Effector memory CD8-positive, alpha-beta T cell (primary cell): Measurements from ENCODE around the gene IQGAP1.

ENCODE experiments used
- ATAC-seq: fragments of 150-1000 bp; cut with Tn5 transposase; replicated peaks from 2 replicates; pipeline ENCODE4 v1.10.0; 2021; ENCODE audit warnings: mild to moderate bottlenecking, moderate library complexity
- DNase-seq, 3 experiments: peaks; one replicate each; pipeline ENCODE4 v3.0.0; 2021
- H3K27ac Mint-ChIP-seq, 2 donors: one replicate each; pipeline ENCODE4 v1.8.0; 2022; ENCODE audit warnings: mild to moderate bottlenecking in 2 of 2, mixed read lengths in 2 of 2, moderate library complexity in 2 of 2
- H3K27me3 Mint-ChIP-seq, 2 donors: one replicate each; pipeline ENCODE4 v1.8.0; 2022; ENCODE audit warnings: mixed read lengths in 2 of 2
- H3K36me3 Mint-ChIP-seq: one replicate; pipeline ENCODE4 v1.8.0; 2022; ENCODE audit warnings: mild to moderate bottlenecking, moderate library complexity, mixed read lengths; ENCODE audit not compliant: insufficient read depth
- H3K4me1 Mint-ChIP-seq, 2 donors: one replicate each; pipeline ENCODE4 v1.8.0; 2022; ENCODE audit warnings: low read depth in 2 of 2, mixed read lengths in 2 of 2
- H3K4me3 Mint-ChIP-seq, 2 donors: one replicate each; pipeline ENCODE4 v1.8.0; 2022; ENCODE audit warnings: mild to moderate bottlenecking in 2 of 2, mixed read lengths in 2 of 2, moderate library complexity in 2 of 2
- H3K9me3 Mint-ChIP-seq, 2 donors: one replicate each; pipeline ENCODE4 v1.8.0; 2022; ENCODE audit warnings: mixed read lengths in 2 of 2

IQGAP1 gene

DNA sequence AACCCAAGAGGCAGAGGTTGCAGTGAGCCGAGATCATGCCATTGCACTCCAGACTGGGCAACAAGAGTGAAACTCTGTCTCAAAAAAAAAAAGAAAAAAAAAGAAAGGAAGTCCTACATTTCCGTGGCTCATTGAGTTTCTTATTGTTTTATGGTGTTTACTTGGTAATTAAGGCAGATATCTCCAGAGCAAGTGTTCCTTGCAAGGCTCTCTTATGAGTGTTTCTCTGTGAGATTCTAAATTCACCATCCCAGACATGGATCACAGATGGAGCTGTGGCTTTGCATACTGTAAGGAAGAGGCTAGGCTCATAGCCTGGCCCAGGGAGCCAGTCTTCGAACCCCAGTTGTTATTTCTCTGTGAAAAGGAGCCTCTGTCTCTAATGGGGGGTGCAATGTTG is 53.0 kb downstream of the IQGAP1 start:
- ATAC-seq, result no peak
- DNase-seq, result no peak
- no peaks in the 10 kb centered on the region for H3K27me3 Mint-ChIP-seq
- H3K4me1 Mint-ChIP-seq, result peaks cover 16 to 27% of the 10 kb centered on the region in 2 donors
- H3K9me3 Mint-ChIP-seq, result no peaks in the 10 kb centered on the region
- H3K4me3 Mint-ChIP-seq, result no peak overlapping the region
- H3K27ac Mint-ChIP-seq, result peak overlapping the region; percentile 35 to 62
- peaks cover 56% of the 10 kb centered on the region for H3K36me3 Mint-ChIP-seq

DNA sequence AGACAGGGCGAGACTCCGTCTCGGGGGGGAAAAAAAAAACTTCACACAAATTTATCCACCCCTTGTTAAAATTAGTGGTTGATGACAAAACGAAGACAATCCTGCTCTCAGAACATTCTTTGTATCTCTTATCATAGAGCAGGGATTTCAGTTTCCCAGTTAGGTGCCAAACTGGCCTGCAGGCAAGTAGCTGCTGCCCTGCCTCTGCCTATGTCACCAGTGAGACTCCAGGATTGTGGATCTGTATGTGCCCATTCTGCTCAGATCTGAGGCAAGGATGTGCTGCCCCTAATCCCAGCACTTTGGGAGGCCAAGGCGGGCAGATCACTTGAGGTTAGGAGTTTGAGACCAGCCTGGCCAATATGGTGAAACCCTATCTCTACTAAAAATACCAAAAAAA is 54.4 kb downstream of the IQGAP1 start:
- Mint-ChIP-seq H3K27ac (no peak overlapping the region), H3K9me3 (no peaks in the 10 kb centered on the region), H3K27me3 (no peaks in the 10 kb centered on the region), H3K4me1 (peaks cover 5 to 25% of the 10 kb centered on the region in 2 donors), H3K36me3 (peaks cover 60% of the 10 kb centered on the region), H3K4me3 (no peak overlapping the region)
- no peak for ATAC-seq
- no peak for DNase-seq

DNA sequence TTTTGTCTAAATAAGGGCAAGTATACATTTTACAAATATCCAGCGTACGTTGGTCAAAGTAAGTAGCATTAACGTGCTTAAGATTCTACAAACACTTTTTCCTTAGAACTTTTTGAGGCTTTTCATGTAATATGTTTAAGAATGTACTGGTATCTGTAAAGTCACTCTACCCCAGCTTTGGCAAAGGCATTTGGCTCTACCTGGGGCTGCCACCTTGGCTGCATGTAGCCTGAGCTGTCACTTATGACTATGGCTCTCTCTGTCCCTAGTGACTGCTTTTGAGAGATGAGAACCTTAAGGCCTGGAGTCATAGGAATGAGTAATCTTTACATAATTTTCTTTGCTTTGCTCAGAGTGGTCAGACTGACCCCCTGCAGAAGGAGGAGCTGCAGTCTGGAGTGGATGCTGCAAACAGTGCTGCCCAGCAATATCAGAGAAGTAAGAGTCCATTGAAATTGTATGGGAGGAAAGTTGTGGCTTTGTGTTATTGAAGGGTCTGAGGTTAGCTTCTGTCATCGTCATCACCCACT is 61.2 kb downstream of the IQGAP1 start:
- no peak overlapping the region for H3K4me3 Mint-ChIP-seq
- no peaks in the 10 kb centered on the region for H3K9me3 Mint-ChIP-seq
- DNase-seq (no peak), ATAC-seq (no peak)
- peaks cover 6 to 35% of the 10 kb centered on the region in 2 donors for H3K4me1 Mint-ChIP-seq
- no peaks in the 10 kb centered on the region for H3K27me3 Mint-ChIP-seq
- peaks cover 83% of the 10 kb centered on the region for H3K36me3 Mint-ChIP-seq
- H3K27ac Mint-ChIP-seq, result peak overlapping the region; percentile 44

DNA sequence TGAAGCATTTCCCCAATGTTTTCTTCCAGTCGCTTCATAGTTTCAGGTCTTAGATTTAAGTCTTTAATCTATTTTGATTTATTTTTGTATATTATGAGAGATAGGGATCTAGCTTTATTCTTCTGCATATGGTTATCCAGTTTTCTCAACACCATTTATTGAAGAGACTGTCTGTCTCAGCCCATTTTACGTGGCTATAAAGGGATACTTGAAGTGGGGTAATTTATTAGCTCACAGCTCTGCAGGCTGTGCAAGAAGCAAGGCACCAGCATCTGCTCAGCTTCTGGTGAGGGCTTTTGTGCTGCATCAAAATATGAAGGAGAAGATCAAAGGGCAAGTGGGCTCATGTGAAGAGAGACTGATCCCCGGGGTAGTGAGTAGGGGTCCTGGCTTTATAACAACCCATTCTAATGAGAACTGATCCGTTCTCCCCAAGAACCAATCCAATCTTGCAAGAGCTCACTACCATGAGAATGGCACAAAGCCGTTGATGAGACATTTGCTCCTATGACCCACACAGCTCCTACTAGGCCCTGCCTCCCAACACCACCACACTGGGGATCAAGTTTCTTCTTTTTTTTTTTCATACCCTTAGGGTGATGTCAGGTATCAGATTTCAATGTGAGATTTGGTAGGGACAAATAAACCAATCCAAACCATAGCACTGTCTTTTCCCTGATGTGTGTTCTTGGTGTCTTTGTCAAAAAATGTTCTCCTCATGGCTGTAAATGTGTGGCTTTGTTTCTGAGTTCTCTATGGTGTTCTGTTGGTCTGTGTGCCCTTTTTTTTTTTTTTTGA is 63.2 kb downstream of the IQGAP1 start:
- H3K4me3 Mint-ChIP-seq, result no peak overlapping the region
- no peak for DNase-seq
- H3K36me3 Mint-ChIP-seq, result peaks cover 86% of the 10 kb centered on the region
- peaks cover 6 to 29% of the 10 kb centered on the region in 2 donors for H3K4me1 Mint-ChIP-seq
- peak overlapping the region in 1 of 2 donors; percentile 13 for H3K27ac Mint-ChIP-seq
- no peak for ATAC-seq
- H3K9me3 Mint-ChIP-seq, result no peaks in the 10 kb centered on the region
- no peaks in the 10 kb centered on the region for H3K27me3 Mint-ChIP-seq

DNA sequence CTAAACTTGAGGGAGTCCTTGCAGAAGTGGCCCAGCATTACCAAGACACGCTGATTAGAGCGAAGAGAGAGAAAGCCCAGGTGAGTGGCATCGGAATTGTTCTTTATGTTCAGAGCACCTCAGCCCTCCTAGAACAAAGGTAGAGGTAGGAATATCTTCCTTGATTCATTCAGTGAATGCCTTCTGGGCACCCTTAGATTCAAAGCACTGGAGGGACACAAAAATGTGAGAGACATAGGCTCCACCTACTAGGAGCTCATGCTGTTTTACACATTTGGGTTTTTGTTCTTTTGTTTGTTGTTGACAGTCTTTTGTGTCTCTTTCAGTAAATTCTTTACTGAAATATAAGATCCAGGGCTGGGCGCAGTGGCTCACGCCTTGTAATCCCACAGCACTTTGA is 68.2 kb downstream of the IQGAP1 start:
- H3K4me1 Mint-ChIP-seq, result peaks cover 7 to 16% of the 10 kb centered on the region in 2 donors
- peaks cover 88% of the 10 kb centered on the region for H3K36me3 Mint-ChIP-seq
- H3K4me3 Mint-ChIP-seq, result no peak overlapping the region
- no peak overlapping the region for H3K27ac Mint-ChIP-seq
- DNase-seq, result no peak
- no peak for ATAC-seq
- no peaks in the 10 kb centered on the region for H3K9me3 Mint-ChIP-seq
- H3K27me3 Mint-ChIP-seq, result no peaks in the 10 kb centered on the region

DNA sequence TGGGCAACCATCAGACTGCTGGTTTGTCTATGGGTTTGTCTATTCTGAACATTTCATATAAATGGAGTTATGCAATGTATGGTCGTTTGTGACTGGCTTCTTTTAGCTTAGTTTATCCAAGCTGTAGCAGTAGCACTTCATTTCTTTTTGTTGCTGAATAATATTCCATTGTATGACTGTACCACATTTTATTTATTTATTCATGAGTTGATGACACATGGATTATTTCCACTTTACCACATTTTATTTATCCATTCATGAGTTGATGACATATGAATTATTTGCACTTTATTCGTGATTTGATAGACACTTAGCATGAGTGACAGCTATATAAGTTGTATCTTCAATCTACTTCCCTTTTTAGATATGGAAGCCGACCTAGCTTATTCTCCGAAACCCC is 70.0 kb downstream of the IQGAP1 start:
- Mint-ChIP-seq H3K27me3 (no peaks in the 10 kb centered on the region), H3K9me3 (no peaks in the 10 kb centered on the region), H3K4me1 (peaks cover 5 to 20% of the 10 kb centered on the region in 2 donors), H3K4me3 (no peak overlapping the region), H3K36me3 (peaks cover 80% of the 10 kb centered on the region), H3K27ac (peak overlapping the region in 1 of 2 donors; percentile 28)
- DNase-seq, result no peak
- no peak for ATAC-seq

DNA sequence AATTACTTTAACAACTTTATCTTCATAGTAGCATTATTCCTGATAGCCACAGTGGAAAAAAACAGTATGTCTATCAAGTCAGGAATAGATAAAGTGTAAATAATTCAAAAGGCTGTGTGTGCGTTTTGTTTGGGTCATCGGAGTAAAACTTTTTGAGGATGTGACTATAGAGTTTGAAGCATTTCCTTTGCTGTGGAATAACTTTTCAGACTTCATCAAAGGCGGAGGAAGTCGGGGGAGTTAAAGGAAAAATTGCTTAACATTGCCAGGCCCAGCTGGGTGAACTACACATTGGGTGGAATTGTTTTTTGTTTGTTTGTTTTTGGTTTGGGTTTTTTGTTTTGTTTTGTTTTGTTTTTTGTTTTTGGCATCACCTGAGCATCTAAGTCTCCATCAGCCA is 71.3 kb downstream of the IQGAP1 start:
- no peaks in the 10 kb centered on the region for H3K9me3 Mint-ChIP-seq
- H3K4me1 Mint-ChIP-seq, result peaks cover 4 to 20% of the 10 kb centered on the region in 2 donors
- peaks cover 68% of the 10 kb centered on the region for H3K36me3 Mint-ChIP-seq
- peak overlapping the region; percentile 6 to 18 for H3K27ac Mint-ChIP-seq
- H3K4me3 Mint-ChIP-seq, result no peak overlapping the region
- no peak for ATAC-seq
- DNase-seq, result no peak
- no peaks in the 10 kb centered on the region for H3K27me3 Mint-ChIP-seq

DNA sequence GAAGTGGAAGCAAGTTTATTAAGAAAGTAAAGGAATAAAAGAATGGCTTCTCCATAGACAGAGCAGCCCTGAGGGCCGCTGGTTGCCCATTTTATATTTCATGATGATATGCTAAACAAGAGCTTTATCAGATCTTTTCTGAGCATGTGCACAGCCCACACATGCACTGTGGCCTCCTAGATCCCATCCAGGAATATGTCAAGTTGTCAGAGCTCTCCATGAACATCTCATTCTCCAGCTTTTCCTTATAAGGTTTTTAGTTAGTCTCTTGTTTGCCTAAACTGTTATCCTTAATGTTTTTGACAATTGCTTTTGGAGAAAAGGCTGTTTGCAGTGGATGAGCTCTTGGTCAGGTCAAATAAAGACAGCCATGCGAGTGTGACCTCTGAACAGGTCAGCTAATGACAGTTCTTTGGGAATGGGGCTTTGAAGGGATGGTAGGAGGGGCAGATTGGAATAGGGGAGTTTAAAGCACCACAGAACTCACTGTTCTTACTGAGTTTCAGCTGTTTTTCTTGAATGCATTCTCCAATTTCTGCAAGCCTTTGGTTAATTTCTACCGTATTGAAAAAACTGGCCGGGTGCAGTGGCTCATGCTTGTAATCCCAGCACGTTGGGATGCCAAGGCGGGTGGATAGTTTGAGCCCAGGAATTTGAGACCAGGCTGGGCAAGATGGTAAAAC is 72.2 kb downstream of the IQGAP1 start:
- H3K4me1 Mint-ChIP-seq, result peaks cover 4 to 20% of the 10 kb centered on the region in 2 donors
- H3K27me3 Mint-ChIP-seq, result no peaks in the 10 kb centered on the region
- H3K9me3 Mint-ChIP-seq, result no peaks in the 10 kb centered on the region
- peak overlapping the region; percentile 45 to 64 for H3K27ac Mint-ChIP-seq
- ATAC-seq (no peak), DNase-seq (no peak)
- peaks cover 65% of the 10 kb centered on the region for H3K36me3 Mint-ChIP-seq
- no peak overlapping the region for H3K4me3 Mint-ChIP-seq

DNA sequence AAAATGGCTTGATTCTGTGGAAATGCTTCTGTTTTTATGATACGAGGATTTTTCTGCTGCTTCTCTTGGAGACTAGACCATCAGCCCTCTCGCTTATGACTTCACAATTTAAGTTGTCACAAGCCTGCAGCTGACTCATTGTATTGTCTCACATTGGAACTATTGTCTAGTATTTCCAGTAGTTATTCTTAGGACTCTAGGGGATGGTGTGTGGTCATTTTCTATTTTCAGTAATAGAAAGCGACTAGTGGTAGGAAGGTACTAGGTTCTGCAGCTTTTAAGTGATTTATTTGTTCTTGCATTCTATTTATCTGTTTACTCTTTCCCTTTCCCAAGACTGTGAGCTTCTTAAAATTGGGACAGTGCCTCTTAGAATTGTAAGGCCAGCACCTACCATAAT is 75.3 kb downstream of the IQGAP1 start:
- Mint-ChIP-seq H3K4me3 (no peak overlapping the region), H3K36me3 (peaks cover 63% of the 10 kb centered on the region), H3K9me3 (no peaks in the 10 kb centered on the region), H3K4me1 (peaks cover 4 to 20% of the 10 kb centered on the region in 2 donors), H3K27ac (peak overlapping the region; percentile 3 to 58), H3K27me3 (no peaks in the 10 kb centered on the region)
- DNase-seq (no peak), ATAC-seq (no peak)

DNA sequence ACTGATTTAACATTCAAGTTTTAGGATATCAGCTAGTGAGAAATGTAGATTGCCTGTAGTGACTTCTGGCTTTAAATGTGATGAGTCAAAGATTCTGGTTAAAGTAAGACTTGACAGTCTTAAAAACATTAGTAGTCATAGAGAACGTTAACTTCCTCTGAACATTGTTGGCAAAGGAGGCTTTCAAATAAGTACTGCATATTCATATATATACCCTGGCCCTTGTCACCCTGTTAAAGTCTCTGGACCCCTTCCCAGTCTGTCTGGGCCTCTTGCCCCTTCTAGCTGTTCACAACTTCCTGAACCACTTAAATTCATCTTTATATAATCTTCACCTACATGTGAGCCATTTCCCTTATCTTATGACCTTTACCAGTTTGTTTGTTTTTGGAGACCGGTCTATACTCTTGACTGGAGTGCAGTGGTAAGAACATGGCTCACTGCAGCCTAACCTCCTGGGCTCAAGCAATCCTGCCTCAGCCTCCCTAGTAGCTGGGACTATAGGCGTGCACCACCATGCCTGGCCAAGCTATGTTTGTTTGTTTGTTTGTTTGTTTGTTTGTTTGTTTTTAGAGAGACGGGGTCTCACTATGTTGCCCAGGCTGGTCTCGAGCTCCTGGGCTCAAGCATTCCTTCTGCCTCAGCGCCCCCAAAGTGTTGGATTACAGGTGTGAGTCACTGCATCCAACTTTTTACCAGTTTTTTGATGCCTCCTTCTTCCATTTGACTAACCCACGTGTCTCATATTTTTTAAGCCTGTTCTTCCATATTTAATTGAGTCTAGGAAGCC is 77.3 kb downstream of the IQGAP1 start:
- peaks cover 59% of the 10 kb centered on the region for H3K36me3 Mint-ChIP-seq
- ATAC-seq (no peak), DNase-seq (no peak)
- H3K4me1 Mint-ChIP-seq, result peaks cover 9 to 28% of the 10 kb centered on the region in 2 donors
- H3K9me3 Mint-ChIP-seq, result no peaks in the 10 kb centered on the region
- no peak overlapping the region for H3K4me3 Mint-ChIP-seq
- peak overlapping the region in 1 of 2 donors; percentile 21 for H3K27ac Mint-ChIP-seq
- no peaks in the 10 kb centered on the region for H3K27me3 Mint-ChIP-seq

DNA sequence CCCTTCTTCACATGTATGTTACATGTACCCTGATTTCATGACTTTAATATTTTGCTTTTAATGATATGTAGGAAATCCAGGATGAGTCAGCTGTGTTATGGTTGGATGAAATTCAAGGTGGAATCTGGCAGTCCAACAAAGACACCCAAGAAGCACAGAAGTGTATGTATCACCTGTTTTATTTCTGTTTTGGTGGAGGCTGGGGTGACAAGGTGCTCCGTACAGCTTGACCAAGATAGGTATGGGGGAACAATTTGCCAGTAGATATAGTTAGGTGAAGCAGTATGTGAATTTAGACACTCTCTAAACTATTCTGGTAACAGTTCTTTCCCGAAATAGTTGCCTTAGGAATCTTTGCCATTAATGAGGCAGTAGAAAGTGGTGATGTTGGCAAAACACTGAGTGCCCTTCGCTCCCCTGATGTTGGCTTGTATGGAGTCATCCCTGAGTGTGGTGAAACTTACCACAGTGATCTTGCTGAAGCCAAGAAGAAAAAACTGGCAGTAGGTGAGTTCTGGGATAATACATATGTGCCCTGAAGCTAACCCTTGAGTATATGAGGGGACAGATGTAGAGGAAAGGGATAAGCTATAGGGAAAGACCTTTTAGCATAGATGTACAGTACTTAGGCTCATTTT is 78.0 kb downstream of the IQGAP1 start:
- Mint-ChIP-seq H3K4me1 (peaks cover 8 to 25% of the 10 kb centered on the region in 2 donors), H3K36me3 (peaks cover 56% of the 10 kb centered on the region), H3K9me3 (no peaks in the 10 kb centered on the region), H3K4me3 (no peak overlapping the region), H3K27me3 (no peaks in the 10 kb centered on the region), H3K27ac (no peak overlapping the region)
- no peak for ATAC-seq
- DNase-seq, result no peak

DNA sequence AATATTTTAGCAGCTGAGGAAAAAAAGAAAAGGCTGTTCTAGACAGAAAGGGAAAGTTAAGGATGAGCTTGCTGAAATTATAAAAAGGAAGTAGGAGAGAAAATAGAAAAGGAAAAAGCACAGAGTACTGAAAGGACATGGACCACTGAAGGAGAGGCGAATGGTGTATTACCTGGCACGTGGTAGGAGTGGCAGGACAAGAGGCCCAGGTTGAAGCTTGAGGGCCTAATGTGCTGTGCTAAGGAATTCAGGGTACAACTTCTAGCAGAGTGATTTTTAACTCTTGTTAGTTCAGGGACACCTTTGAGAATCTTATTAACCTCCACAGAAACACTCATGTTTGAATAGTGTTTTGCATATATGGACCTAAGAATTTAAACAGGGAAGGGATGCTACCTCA is 81.7 kb downstream of the IQGAP1 start:
- H3K4me3 Mint-ChIP-seq, result no peak overlapping the region
- H3K36me3 Mint-ChIP-seq, result peaks cover 75% of the 10 kb centered on the region
- no peaks in the 10 kb centered on the region for H3K27me3 Mint-ChIP-seq
- peaks cover 6 to 15% of the 10 kb centered on the region in 2 donors for H3K4me1 Mint-ChIP-seq
- peak overlapping the region; percentile 61 to 97 for H3K27ac Mint-ChIP-seq
- ATAC-seq, result no peak
- DNase-seq, result no peak
- H3K9me3 Mint-ChIP-seq, result no peaks in the 10 kb centered on the region

DNA sequence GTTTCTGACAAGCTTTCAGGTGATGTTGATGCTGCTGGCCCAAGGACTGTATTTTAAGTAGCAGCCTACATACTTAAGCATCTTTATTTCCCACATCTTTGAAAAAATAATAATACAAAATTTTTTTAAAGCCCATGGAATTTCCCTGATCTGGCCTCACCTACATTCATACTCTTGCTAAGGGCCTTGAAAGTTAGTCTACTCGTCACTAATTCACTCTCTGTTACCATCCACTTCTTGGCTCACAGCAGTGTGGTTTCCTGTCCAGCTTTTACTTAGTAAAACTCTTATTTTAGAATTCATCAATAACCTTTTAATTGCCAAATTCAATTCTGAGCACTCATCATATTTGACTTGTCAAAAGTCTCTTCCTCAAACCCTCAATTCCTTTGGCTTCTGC is 82.4 kb downstream of the IQGAP1 start:
- peak; percentile 37 for ATAC-seq
- Mint-ChIP-seq H3K9me3 (no peaks in the 10 kb centered on the region), H3K27me3 (no peaks in the 10 kb centered on the region), H3K36me3 (peaks cover 82% of the 10 kb centered on the region), H3K27ac (peak overlapping the region; percentile 61 to 97), H3K4me1 (peaks cover 6 to 15% of the 10 kb centered on the region in 2 donors), H3K4me3 (no peak overlapping the region)
- DNase-seq, result no peak
